CD4-positive, alpha-beta T cell (primary cell): ENCODE measurements around the gene CDKAL1. TPM values are rescaled to one million over a fixed set of nuclear protein-coding genes. Genes with fewer than 3 reads are reported as not detected.

ENCODE experiments used
- ATAC-seq: fragments of 200-7000 bp; cut with Tn5 transposase; one replicate; pipeline ENCODE4 v1.10.0; 2022; ENCODE audit warnings: mild to moderate bottlenecking; ENCODE audit not compliant: poor library complexity
- CTCF ChIA-PET: fragments of 350-600 bp; sonication (Branson Sonifier 250); formaldehyde crosslinking; loops from one replicate; lab custom pipeline; 2021; ENCODE audit warnings: antibody characterized with exemption, inconsistent platforms; lab: Charles Lee
- POLR2A ChIA-PET: fragments of 350-600 bp; sonication (Branson Sonifier 250); formaldehyde crosslinking; loops from one replicate; lab custom pipeline; 2021; ENCODE audit warnings: antibody characterized with exemption, inconsistent platforms; lab: Charles Lee
- DNase-seq, 14 experiments: peaks; one replicate each; pipeline ENCODE4 v3.0.0-alpha.2; 2013 to 2020; ENCODE audit warnings: mixed read lengths in 2 of 14
- H3K27ac ChIP-seq, 2 donors: one replicate each; pipeline versions ENCODE4 v1.5.1 to v1.7.0; 2013; ENCODE audit warnings: low read length in 2 of 2, low read depth in 1 of 2, mild to moderate bottlenecking in 1 of 2
- H3K27me3 ChIP-seq, 2 experiments: 1 replicate in 1 of 2; 2 replicates in 1 of 2; pipeline versions ENCODE4 v1.6.1 to v1.7.0; 2013; ENCODE audit warnings: low read length in 2 of 2, control low read depth in 1 of 2, mild to moderate bottlenecking in 1 of 2, moderate library complexity in 1 of 2; ENCODE audit not compliant: insufficient read depth in 2 of 2, control insufficient read depth in 1 of 2
- H3K36me3 ChIP-seq: one replicate; pipeline ENCODE4 v1.6.1; 2013; ENCODE audit warnings: low read length, control low read depth; ENCODE audit not compliant: insufficient read depth
- H3K4me1 ChIP-seq: one replicate; pipeline ENCODE4 v1.6.1; 2013; ENCODE audit warnings: low read length, control low read depth; ENCODE audit not compliant: insufficient read depth
- H3K4me3 ChIP-seq: one replicate; pipeline ENCODE4 v1.5.1; 2013; ENCODE audit warnings: mild to moderate bottlenecking, low read length, moderate library complexity
- H3K9me3 ChIP-seq, 2 experiments: 1 replicate in 1 of 2; 2 replicates in 1 of 2; pipeline versions ENCODE4 v1.6.1 to v1.7.0; 2013; ENCODE audit warnings: low read length in 2 of 2, mild to moderate bottlenecking in 2 of 2, control low read depth in 1 of 2, moderate library complexity in 1 of 2; ENCODE audit not compliant: control insufficient read depth in 1 of 2, insufficient read depth in 1 of 2
- H3K27ac Mint-ChIP-seq: one replicate; pipeline ENCODE4 v1.8.0; 2020; ENCODE audit warnings: mixed read lengths
- H3K27me3 Mint-ChIP-seq: one replicate; pipeline ENCODE4 v1.8.0; 2021; ENCODE audit warnings: mixed read lengths
- H3K36me3 Mint-ChIP-seq: one replicate; pipeline ENCODE4 v1.8.0; 2021; ENCODE audit warnings: low read depth, mixed read lengths
- H3K4me1 Mint-ChIP-seq: one replicate; pipeline ENCODE4 v1.8.0; 2021; ENCODE audit warnings: low read depth, mixed read lengths
- H3K4me3 Mint-ChIP-seq: one replicate; pipeline ENCODE4 v1.8.0; 2020; ENCODE audit warnings: mild to moderate bottlenecking, mixed read lengths
- H3K9me3 Mint-ChIP-seq: one replicate; pipeline ENCODE4 v1.8.0; 2020; ENCODE audit warnings: mixed read lengths
- CTCF ChIP-seq: fragments of 200-600 bp; IDR thresholded peaks from one replicate; pipeline ENCODE4 v1.8.0; 2022; ENCODE audit warnings: antibody characterized with exemption, mild to moderate bottlenecking
- intact Hi-C, 2 experiments: fragments of 100-400 bp; cut with DNase I in 1 of 2; cut with micrococcal nuclease in 1 of 2; formaldehyde crosslinking; loops; one replicate each; pipeline versions ENCODE4 v1.15.1 to v1.9.0; 2023 to 2025; cut with DNase I, micrococcal nuclease
- total RNA-seq, 174 experiments: library from RNA in 2 of 174; stranded (reverse) in 2 of 174; gene quantifications; one replicate each; pipeline ENCODE4 v1.2.3 and lab custom pipeline; 2021 to 2026

CDKAL1 gene
- total RNA-seq, 2 experiments from 2014 or later = 21.3 to 23.9 TPM

- no peak overlapping the region for H3K27ac ChIP-seq
- no peak overlapping the region for H3K4me3 ChIP-seq
- ATAC-seq = no peak
- H3K36me3 ChIP-seq = peaks cover 7% of the 10 kb centered on the region
- Mint-ChIP-seq H3K27me3 (no peaks in the 10 kb centered on the region), H3K27ac (no peak overlapping the region), H3K4me1 (no peaks in the 10 kb centered on the region), H3K9me3 (no peaks in the 10 kb centered on the region), H3K4me3 (no peak overlapping the region), H3K36me3 (peaks cover 53% of the 10 kb centered on the region)
- TF ChIP-seq CTCF = no peak
- no peaks in the 10 kb centered on the region for H3K4me1 ChIP-seq
- CTCF ChIA-PET = no interaction called here
- no peaks in the 10 kb centered on the region for H3K27me3 ChIP-seq
- no peaks in the 10 kb centered on the region for H3K9me3 ChIP-seq
- DNase-seq = no peak
- intact Hi-C loops = no loop called here
- POLR2A ChIA-PET = no interaction called here
These were observed 256.8 kb downstream of the CDKAL1 start for GRCh38 chr6:20791074-20791473.

- Histone ChIP-seq H3K4me3 (no peak overlapping the region), H3K36me3 (peaks cover 7% of the 10 kb centered on the region), H3K9me3 (no peaks in the 10 kb centered on the region), H3K27me3 (no peaks in the 10 kb centered on the region), H3K4me1 (no peaks in the 10 kb centered on the region), H3K27ac (no peak overlapping the region)
- TF ChIP-seq CTCF = no peak
- CTCF ChIA-PET = no interaction called here
- intact Hi-C loops = no loop called here
- no peak overlapping the region for H3K4me3 Mint-ChIP-seq
- POLR2A ChIA-PET = no interaction called here
- ATAC-seq (no peak), DNase-seq (no peak)
- H3K36me3 Mint-ChIP-seq = peaks cover 61% of the 10 kb centered on the region
- no peak overlapping the region for H3K27ac Mint-ChIP-seq
- H3K4me1 Mint-ChIP-seq = no peaks in the 10 kb centered on the region
- no peaks in the 10 kb centered on the region for H3K27me3 Mint-ChIP-seq
- peaks cover 4% of the 10 kb centered on the region for H3K9me3 Mint-ChIP-seq
These were observed 257.7 kb downstream of the CDKAL1 start for GRCh38 chr6:20791944-20792343.

GRCh38 chr6:20793174-20793573 lies 258.9 kb downstream of the CDKAL1 start:
- ChIA-PET CTCF (no interaction called here), POLR2A (no interaction called here)
- H3K36me3 ChIP-seq = peaks cover 7% of the 10 kb centered on the region
- no peaks in the 10 kb centered on the region for H3K27me3 ChIP-seq
- intact Hi-C loops = no loop called here
- peaks cover 0 to 3% of the 10 kb centered on the region in 2 experiments for H3K9me3 ChIP-seq
- DNase-seq = no peak
- no peak for TF ChIP-seq CTCF
- H3K4me1 ChIP-seq = no peaks in the 10 kb centered on the region
- H3K27ac ChIP-seq = no peak overlapping the region
- no peak overlapping the region for H3K4me3 Mint-ChIP-seq
- H3K4me1 Mint-ChIP-seq = no peaks in the 10 kb centered on the region
- H3K9me3 Mint-ChIP-seq = peaks cover 10% of the 10 kb centered on the region
- H3K27me3 Mint-ChIP-seq = no peaks in the 10 kb centered on the region
- no peak overlapping the region for H3K27ac Mint-ChIP-seq
- ATAC-seq = no peak
- H3K4me3 ChIP-seq = no peak overlapping the region
- H3K36me3 Mint-ChIP-seq = peaks cover 62% of the 10 kb centered on the region
